ENCODE results near the gene ACSM2A.
"Not testable (repeated sequence)": the region's sequence is repeated elsewhere in the genome, so short reads cannot be mapped to it uniquely, and the experiment has no call there.

ACSM2A gene

DNA sequence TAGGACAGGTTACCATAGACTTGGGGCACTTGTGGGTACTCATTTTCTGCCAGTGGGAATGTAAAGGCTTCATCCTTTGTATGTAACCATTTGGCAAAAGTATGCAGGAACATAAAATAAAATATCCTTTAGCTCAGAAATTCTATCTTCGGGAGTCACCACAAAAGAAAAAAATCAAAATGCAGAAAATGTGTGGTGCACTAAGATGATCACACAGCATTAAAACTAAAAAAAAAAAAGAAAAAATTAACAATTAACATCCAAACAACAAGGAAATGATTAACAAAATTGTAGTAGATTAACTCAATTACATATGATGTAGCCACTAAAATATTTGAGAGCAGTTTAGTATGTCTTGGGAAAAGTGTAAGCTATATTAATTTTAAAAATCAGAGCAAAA is 10.6 kb upstream of the ACSM2A start:
- H3K27me3 ChIP-seq (replicated peaks; ENCODE audit: control insufficient read depth, insufficient read depth, low read length); DNase-seq (ENCODE audit: extremely low read depth, insufficient read length); H3K36me3 ChIP-seq (ENCODE audit: control insufficient read depth, insufficient read depth, low read length); H3K4me3 ChIP-seq (replicated peaks; ENCODE audit: low read depth, low read length): not testable (repeated sequence)

DNA sequence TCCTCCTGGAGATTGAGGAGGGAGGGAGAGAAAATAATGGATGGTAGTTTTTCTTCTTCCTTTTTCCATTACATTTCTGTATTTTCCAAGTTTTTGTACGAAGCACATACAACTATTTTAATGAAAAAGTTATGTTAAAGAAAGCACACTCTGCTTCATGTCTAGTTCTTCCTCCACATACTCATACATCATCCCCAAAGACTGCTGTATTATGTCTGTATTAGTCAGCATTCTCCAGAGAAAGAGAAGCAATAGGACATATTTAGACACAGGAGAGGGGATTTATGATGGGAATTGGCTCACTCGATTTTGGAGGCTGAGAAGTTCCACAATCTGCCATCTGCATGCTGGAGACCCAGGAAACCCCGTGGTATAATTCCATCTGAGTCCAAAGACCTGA is 10.1 kb upstream of the ACSM2A start:
- Histone ChIP-seq H3K27me3 (replicated peaks; ENCODE audit: control insufficient read depth, insufficient read depth, low read length) (no peaks in the 10 kb centered on the region), H3K36me3 (ENCODE audit: control insufficient read depth, insufficient read depth, low read length) (no peaks in the 10 kb centered on the region), H3K4me3 (replicated peaks; ENCODE audit: low read depth, low read length) (no peak overlapping the region)
- TF ChIP-seq, protein P1, sequence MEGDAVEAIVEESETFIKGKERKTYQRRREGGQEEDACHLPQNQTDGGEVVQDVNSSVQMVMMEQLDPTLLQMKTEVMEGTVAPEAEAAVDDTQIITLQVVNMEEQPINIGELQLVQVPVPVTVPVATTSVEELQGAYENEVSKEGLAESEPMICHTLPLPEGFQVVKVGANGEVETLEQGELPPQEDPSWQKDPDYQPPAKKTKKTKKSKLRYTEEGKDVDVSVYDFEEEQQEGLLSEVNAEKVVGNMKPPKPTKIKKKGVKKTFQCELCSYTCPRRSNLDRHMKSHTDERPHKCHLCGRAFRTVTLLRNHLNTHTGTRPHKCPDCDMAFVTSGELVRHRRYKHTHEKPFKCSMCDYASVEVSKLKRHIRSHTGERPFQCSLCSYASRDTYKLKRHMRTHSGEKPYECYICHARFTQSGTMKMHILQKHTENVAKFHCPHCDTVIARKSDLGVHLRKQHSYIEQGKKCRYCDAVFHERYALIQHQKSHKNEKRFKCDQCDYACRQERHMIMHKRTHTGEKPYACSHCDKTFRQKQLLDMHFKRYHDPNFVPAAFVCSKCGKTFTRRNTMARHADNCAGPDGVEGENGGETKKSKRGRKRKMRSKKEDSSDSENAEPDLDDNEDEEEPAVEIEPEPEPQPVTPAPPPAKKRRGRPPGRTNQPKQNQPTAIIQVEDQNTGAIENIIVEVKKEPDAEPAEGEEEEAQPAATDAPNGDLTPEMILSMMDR (IDR thresholded peaks at IDR 0.05; ENCODE audit: insufficient read depth, low read length, poor library complexity, severe bottlenecking): no peak
- no peak for DNase-seq (ENCODE audit: extremely low read depth, insufficient read length)

DNA sequence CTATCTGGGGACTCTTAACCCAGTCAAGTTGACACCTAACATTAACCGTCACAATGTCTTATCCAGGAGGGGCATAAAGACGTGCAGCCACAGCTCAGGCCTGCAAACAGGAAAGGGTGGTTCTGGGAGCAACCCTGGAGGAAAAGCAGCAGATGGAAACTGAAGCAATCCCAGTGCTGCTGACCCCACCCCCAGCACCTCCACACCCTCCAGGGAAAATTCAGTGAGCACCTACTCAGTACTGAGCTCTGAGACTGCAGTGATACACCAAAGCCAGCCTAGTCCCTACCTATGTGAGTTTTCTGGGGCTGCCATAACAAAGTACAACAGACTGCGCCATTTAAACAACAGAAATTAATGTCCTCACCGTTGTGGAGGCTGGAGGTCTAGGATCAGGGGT is 9.5 kb upstream of the ACSM2A start:
- H3K36me3 ChIP-seq (ENCODE audit: control insufficient read depth, insufficient read depth, low read length); H3K27me3 ChIP-seq (replicated peaks; ENCODE audit: control insufficient read depth, insufficient read depth, low read length); H3K4me3 ChIP-seq (replicated peaks; ENCODE audit: low read depth, low read length); DNase-seq (ENCODE audit: extremely low read depth, insufficient read length): not testable (repeated sequence)

DNA sequence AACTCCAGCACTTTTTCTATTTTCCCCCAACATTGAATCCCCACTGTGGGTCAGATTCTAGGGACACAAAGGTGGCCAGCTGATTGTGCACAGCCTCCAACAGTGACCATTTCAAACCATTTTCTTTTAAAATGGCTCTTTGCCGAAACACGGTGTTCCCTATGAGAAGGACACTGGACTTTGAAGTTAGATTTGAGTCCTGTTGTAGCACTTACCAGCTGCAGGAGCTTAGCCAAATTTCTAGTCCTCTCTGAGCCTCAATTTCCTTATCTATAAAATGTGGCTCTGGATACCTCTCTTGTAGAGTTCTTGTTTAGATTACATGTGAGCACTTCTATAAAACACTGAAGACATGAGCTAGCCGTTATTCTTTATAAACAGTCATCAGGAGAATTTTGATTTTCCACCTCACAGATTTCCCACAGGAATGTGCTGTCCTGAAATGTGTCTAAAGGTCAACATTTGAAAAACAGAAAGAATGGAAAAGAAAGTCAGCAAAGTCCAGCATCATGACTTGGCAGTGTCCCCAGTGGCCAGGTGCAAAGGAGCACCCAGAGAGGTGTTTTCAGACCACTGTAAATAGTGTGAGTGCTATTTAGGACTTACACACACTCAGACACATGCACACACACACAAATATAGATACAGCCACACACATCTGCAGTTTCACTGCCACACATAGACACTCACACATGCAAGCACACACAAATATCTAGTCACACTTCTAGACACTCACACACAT is 4.5 kb upstream of the ACSM2A start:
- DNase-seq (ENCODE audit: extremely low read depth, insufficient read length); H3K4me3 ChIP-seq (replicated peaks; ENCODE audit: low read depth, low read length): not testable (repeated sequence)

DNA sequence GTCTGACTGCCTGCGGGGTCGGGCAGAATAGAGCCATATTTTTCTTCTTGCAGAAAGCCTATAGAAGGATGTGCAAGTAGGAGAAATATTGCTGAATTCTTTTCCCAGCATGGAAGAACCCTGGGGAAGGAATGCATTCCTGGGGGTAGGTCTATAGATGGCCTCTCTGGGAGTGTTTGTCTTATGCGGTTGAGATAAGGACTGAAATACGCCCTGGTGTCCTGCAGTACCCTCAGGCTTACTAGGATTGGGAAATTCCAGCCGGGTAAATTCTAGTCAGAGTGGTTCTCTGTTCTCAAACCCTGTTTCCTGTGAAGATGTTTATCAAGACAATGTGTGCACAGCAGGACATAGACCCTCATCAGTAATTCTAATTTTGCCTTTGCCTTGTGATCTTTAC is 2.3 kb downstream of the ACSM2A start:
- H3K36me3 ChIP-seq (ENCODE audit: control insufficient read depth, insufficient read depth, low read length); DNase-seq (ENCODE audit: extremely low read depth, insufficient read length); H3K27me3 ChIP-seq (replicated peaks; ENCODE audit: control insufficient read depth, insufficient read depth, low read length); H3K4me3 ChIP-seq (replicated peaks; ENCODE audit: low read depth, low read length): not testable (repeated sequence)

More for the DNA sequence above, 4.5 kb upstream of the ACSM2A start:
- H3K27me3 ChIP-seq (replicated peaks; ENCODE audit: control insufficient read depth, insufficient read depth, low read length); H3K36me3 ChIP-seq (ENCODE audit: control insufficient read depth, insufficient read depth, low read length): not testable (repeated sequence)

DNA sequence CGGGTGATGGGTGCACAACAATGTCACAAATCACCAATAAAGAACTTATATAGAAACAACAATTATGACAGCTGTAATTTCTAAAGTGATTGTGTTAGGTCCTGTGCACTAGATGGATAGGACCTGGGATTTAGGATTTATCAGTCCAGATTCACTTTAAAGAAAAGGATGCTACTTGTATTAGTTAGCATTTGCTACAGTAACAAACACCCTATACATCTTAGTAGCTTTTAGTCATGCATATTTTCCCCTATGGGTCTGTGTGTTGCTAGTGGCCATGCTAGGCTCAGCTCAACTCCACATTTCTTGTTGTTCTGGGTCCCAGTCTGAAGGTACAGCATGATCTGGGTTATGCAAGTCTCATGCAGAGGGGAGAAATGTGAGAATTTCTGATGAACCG is 7.9 kb downstream of the ACSM2A start:
- not testable (repeated sequence) for H3K36me3 ChIP-seq (ENCODE audit: control insufficient read depth, insufficient read depth, low read length); H3K4me3 ChIP-seq (replicated peaks; ENCODE audit: low read depth, low read length); H3K27me3 ChIP-seq (replicated peaks; ENCODE audit: control insufficient read depth, insufficient read depth, low read length); DNase-seq (ENCODE audit: extremely low read depth, insufficient read length)

DNA sequence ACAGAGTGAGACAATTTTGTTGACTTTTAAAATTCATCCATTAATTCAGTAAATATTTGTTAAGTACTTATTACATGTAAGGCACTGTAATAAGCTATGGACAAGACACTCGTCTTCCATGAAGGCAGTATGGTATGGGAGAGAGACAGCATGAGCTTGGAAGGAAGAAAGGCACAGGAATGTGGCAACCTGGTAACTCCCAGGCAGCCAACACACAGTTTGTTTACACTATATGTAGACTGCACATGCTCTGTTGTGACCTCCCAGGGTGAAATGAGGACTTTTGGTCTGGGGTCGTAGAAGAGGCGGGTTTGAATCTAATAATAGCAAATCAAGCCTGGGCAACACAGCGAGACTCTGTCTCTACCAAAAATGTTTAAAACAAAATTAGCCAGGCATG is 9.0 kb downstream of the ACSM2A start:
- H3K27me3 ChIP-seq (replicated peaks; ENCODE audit: control insufficient read depth, insufficient read depth, low read length); H3K4me3 ChIP-seq (replicated peaks; ENCODE audit: low read depth, low read length); DNase-seq (ENCODE audit: extremely low read depth, insufficient read length); H3K36me3 ChIP-seq (ENCODE audit: control insufficient read depth, insufficient read depth, low read length): not testable (repeated sequence)

DNA sequence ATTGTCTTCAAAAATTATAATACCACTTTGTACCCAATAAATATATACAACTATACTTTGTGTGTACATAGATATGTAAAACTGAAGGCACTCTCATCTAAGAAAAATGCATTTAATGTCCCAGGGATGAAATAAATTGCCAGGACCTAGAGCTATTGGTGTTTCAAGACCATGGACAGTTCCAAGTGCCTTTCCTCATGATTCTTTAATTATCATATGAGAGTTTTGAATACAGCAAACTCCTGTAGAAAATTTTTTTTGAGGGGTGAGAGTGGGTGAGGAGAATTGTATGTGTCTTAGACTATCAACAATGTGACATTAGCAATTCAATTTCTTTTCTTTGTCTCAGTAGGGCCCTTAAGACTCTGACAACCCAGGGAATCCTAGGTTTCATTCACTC is 17.6 kb downstream of the ACSM2A start:
- H3K36me3 ChIP-seq (ENCODE audit: control insufficient read depth, insufficient read depth, low read length); DNase-seq (ENCODE audit: extremely low read depth, insufficient read length); H3K27me3 ChIP-seq (replicated peaks; ENCODE audit: control insufficient read depth, insufficient read depth, low read length); H3K4me3 ChIP-seq (replicated peaks; ENCODE audit: low read depth, low read length): not testable (repeated sequence)

DNA sequence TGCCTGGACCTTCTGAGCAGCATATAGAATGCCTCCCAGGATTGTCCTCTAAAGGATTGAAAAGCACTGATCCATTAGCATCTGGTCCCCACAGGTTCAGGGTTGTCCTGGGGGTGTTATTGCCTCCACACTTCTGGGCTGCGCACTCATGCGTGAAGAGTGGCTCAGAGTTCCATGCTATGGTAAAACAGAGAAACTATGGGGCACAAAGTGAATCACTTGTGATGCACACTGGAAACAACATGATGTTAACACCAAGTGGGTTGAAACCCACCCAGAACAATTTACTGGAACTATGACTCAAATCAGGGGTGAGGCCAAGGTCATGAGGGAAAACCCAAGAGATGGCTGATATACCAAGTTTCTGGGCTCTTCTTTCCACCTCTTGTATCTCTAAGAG is 18.6 kb downstream of the ACSM2A start:
- H3K27me3 ChIP-seq (replicated peaks; ENCODE audit: control insufficient read depth, insufficient read depth, low read length); H3K36me3 ChIP-seq (ENCODE audit: control insufficient read depth, insufficient read depth, low read length); H3K4me3 ChIP-seq (replicated peaks; ENCODE audit: low read depth, low read length); DNase-seq (ENCODE audit: extremely low read depth, insufficient read length): not testable (repeated sequence)

DNA sequence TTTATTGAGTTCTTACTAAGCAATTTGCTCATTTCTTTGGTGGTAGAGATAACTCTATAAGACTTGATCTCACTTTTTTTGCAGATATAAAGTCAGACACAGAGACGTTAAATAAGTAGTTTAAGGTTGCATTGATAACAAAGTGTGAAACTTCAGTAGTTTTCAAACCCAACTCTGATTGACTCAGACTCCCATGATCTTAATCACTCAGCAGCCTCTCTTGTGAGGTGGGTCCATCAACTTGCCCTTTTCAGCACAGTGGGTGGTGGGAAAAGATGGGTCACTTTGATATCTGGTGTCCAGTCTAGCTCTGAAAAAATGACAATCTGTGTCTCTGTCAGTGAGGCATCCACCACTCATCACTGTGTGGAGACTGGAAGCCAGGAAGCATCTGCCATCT is 19.4 kb downstream of the ACSM2A start:
- DNase-seq (ENCODE audit: extremely low read depth, insufficient read length); H3K27me3 ChIP-seq (replicated peaks; ENCODE audit: control insufficient read depth, insufficient read depth, low read length); H3K36me3 ChIP-seq (ENCODE audit: control insufficient read depth, insufficient read depth, low read length); H3K4me3 ChIP-seq (replicated peaks; ENCODE audit: low read depth, low read length): not testable (repeated sequence)

DNA sequence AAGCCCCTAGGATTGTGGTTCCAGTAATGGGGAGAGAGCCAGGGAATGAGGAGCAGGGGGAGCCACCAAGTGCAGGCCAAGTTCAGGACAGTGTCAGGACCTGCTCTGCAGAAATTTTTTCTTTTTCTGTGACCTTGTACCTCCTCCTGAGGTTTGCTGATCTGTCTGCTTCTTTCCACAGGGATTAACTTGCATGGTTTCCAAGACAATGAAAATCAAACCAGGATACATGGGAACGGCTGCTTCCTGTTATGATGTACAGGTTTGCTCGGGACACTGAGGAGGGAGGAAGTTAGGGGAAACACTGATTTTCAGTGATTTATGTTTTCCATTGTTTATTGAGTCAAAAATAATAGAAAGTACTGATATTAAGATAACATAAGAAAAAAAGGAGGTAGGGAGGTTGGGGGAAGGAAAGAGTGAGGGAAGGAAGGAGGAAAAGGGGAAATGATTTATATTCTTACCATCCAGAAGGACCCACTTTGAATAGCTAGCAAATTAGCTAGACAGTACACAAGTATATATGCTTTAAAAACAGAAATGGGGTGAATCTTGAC is 25.9 kb downstream of the ACSM2A start:
- not testable (repeated sequence) for H3K36me3 ChIP-seq (ENCODE audit: control insufficient read depth, insufficient read depth, low read length); DNase-seq (ENCODE audit: extremely low read depth, insufficient read length); H3K4me3 ChIP-seq (replicated peaks; ENCODE audit: low read depth, low read length)

DNA sequence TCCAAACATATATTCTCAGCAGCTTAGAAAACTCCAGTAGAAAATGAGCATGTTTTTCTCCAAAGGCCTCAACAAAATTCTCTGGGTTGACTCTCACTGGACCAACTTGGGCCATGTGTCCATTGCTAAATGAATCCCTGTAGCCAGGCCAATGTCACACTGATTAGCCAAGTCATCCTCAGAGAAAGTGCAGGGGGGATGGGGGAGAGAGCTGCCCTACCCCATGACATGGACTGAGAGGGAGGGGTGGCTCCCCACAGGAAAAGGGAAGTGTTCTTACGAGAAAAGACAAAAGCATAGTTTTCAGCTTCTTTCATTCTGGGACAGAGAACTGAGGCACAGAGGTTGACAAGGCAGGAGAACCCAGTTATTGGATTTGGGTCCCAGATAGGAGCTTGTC is 32.7 kb downstream of the ACSM2A start:
- DNase-seq (ENCODE audit: extremely low read depth, insufficient read length); H3K4me3 ChIP-seq (replicated peaks; ENCODE audit: low read depth, low read length); H3K27me3 ChIP-seq (replicated peaks; ENCODE audit: control insufficient read depth, insufficient read depth, low read length); H3K36me3 ChIP-seq (ENCODE audit: control insufficient read depth, insufficient read depth, low read length): not testable (repeated sequence)

More for the DNA sequence above, 25.9 kb downstream of the ACSM2A start:
- H3K27me3 ChIP-seq (replicated peaks; ENCODE audit: control insufficient read depth, insufficient read depth, low read length): not testable (repeated sequence)

All from GM06990 (cell line).